Measurements from ENCODE around the gene ZNF473.

The ZNF473 gene

GRCh38 chr19:50003810-50004419 is 21.9 kb upstream of the ZNF473 start:
- peak; percentile 36 to 53 for DNase-seq

DNA sequence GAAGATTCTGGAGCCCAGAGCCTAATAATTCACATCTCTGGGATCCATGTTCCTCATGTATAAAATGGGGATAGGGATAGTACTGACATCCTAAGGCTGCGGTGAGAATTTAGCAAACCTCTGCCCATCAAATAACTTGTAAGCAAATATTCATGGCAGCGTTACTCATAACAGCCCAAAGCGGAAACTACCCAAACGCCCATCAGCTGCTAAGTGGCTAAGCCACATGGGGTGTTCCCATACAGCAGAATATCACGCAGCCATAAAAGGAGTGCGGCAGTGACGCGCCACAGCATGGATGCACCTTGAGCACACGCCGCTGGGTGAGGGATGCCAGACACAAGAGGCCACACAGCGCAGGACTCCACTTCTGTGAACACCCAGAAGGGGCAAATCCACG is 20.4 kb upstream of the ZNF473 start:
- no peak for DNase-seq

GRCh38 chr19:50007170-50007569 is 18.6 kb upstream of the ZNF473 start:
- DNase-seq, result no peak

GRCh38 chr19:50007947-50008346 is 17.9 kb upstream of the ZNF473 start:
- DNase-seq, result no peak

GRCh38 chr19:50008532-50008931 is 17.3 kb upstream of the ZNF473 start:
- DNase-seq, result no peak

DNA sequence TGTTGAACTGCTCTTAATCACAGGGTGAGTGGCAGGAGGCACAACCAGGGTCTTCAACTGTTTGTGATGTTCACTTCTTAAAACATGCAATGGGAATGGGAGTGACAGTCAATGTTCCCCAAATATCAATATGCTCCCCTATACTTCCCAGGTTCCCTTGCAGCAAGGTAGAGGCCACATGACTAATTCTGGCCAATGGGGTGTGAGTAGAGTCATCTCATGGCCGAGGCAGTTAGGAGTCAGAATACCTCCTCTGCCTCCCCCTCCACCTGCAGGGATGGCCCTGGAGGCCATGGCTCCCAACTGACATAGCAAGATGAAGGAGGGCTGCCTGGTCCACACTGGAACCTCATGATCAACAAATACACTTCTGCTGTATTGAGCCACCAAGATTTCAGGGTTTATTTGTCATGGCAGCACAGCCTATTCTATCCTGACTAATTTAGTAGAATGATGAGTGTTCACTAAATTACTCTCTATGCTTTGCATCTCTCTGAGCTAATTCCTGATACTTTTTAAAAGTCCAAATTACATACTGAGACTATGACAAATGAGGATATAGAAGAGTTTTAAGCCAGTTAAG is 9.5 kb upstream of the ZNF473 start:
- no peak for DNase-seq

DNA sequence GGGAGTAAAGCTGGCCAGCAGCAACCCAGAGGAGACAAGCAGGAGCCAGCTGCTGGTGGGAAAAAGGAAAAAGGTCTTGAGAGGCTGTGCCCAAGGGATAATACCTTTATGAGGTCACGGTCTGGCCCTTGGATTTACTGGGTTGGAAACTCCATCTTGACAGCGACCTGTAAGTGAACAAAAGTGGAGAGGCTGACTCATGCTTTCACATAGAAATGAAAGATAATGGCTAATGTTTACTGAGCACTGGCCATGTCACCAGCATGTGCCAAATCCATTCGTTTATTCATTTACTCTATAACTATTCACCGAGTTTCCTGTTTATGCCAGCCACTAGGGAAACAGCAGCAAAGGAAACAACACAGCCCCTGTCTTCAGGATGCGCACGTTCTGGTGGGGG is 5.3 kb upstream of the ZNF473 start:
- no peak for DNase-seq

DNA sequence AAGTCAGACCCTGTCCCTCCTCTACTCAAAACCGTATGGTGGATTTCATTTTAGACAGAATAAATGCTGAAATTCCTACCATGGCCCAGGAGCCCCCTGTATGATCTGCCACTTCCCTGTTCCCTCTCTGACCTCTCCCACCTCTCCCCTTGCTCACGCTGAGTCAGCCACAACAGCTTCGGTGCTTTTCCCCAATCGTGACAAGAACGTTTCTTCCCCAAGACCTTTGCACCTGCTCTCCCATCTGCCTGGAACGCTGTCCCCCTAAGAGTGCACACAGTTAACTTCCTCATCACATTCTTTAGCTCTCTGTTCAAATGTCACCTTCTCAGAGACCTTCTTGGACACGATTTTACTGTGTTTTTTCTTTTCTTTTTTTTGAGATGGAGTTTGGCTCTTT is 3.0 kb upstream of the ZNF473 start:
- DNase-seq, result no peak

GRCh38 chr19:50024719-50025021 is 1.1 kb upstream of the ZNF473 start:
- DNase-seq, result no peak

DNA sequence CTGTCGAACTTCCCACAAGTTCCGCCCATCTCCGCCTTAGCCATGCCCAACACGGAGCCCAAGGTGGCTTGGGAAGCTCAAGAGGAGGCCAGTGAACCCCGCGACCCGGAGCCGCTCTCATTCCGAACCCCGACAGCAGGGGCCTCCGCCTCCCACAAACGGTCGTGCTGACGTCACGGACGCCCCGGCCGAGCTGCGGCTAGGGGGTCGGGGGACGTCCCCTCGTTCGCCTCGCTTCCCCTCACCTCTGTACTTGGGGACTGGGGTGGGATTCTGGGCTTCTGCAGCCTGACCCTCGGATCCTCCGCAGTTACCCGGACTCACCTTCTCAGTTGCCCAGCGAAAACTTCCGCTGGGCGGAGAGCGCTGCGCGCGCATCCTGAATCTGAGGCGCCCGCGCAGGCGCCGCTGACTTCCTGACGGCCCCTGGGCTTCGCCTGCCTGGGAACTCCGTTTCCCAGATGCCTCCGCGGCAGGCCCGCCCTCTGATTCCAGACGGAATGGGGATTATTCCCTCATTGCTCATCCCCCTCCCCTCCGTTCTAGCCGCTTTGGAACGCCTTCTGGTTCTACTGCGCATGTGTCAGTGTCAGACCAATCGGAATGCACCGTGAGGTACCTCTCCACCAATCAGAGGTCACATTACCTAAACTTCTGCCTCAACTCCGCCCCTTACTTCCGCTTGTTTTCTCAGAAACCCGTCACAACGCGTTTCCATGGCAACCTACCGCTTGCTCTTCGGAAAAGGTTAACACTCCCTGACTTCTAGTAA is 597 bp upstream of the ZNF473 start, which contains the start of gene VRK3:
Gene VRK3, minus strand, starts transcription at position 351 of the 772 bp plus-strand sequence. CDS start 9,210 bp downstream, outside the sequence.
- peak; percentile 99 to 100 for DNase-seq

DNA sequence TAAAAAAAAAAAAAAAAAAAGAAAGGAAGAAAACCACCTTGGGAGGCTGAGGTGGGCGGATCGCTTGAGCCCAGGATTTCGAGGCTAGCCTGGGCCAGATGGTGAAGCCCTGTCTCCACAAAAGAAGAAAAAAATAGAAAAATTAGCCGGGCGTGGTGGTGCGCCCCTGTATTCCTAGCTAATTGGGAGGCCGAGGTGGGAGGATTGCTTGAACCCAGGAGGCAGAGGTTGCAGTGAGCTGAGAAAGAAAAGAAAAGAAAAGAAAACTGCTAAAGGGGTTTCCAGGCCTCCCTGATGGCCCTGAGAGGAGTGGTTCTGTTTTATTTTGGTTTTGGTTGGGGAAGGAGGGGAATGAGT is 723 bp downstream of the ZNF473 start:
- no peak for DNase-seq

- peak in 1 of 2 donors; percentile 1 for DNase-seq
Measured at GRCh38 chr19:50030225-50030624, 4.4 kb downstream of the ZNF473 start.

GRCh38 chr19:50030937-50031336 is 5.1 kb downstream of the ZNF473 start:
- no peak for DNase-seq

DNA sequence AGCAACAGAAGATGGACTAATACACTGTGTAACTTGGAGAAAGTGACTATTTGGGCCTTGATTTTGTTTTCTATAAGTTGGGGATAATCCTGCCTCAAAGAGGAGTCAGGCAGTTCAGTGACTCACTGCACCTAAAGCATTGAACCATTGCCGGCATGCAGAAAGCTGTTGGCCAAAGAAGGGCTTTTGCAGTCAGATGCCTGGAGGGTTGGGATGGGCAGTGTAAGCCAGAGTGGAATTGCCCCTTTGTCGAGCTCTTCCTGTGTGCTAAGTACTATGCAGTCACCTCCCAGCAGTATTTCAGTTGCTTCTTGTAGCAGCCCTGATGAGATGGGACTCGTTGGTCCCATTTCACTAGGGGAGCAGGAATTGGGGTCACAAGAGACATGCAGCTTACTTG is 11.1 kb downstream of the ZNF473 start:
- no peak for DNase-seq

- no peak for DNase-seq
Measured at GRCh38 chr19:50039968-50040367, 14.2 kb downstream of the ZNF473 start.

GRCh38 chr19:50040967-50041366 is 15.2 kb downstream of the ZNF473 start:
- no peak for DNase-seq

DNA sequence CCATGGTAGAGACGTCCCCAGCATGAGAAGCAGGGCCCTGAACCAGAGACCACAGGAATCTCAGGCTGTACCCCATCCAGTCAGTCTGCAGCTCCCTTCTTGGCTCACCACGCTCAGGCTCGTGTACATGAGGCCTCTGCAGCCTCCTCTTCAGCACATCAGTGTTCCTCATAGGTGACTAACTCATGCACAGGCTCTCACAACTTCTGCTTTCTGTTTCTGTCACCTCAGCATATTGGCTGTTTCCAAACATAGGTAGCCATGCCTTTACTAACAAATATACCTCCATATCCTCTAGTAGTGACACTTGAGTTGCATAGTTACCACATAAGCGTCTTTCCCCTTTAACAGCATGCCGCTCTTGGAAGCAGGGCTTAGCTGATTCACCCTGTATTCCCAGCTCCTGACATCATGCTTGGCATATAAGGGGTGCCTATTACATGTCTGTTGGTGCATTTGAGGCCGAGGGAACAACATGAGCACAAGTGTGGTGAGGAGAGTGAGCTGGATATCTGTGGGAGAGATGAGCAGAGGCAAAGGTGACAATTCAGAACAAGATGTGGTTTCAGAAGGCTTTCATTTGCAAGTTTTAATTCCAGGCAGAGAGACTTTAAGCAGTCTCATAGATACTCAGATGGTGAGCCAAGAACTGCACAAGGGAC is 16.7 kb downstream of the ZNF473 start:
- DNase-seq, result no peak

DNA sequence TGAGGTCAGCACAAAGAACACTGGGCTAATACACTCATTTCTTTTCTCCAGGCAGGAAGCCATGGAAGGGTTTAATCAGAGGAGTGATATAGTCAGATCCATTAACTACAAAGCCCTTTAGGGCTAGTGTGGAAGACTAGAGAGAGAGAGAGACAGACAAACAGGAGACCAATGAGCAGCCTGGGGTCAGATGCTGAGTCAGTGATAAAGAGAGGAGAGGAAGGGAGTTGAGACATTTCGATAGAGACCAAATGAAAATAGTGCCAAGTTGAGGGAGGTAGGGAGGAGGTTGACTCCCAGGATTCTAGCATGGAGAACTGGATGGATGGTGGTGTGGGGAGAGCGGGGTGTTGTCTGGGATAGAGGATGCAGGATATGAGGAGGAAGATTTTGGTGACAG is 18.2 kb downstream of the ZNF473 start:
- no peak for DNase-seq

DNA sequence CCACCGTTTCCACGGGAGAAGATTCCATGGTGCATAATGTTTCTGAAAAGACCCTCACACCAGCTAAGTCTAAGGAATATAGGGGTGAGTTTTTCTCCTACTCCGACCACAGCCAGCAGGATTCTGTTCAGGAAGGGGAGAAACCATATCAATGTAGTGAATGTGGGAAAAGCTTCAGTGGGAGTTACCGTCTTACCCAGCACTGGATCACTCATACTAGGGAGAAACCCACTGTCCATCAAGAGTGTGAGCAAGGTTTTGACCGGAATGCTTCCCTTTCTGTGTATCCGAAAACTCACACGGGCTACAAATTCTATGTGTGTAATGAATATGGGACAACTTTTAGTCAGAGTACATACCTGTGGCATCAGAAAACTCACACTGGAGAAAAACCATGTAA is 19.1 kb downstream of the ZNF473 start:
- DNase-seq, result no peak

DNA sequence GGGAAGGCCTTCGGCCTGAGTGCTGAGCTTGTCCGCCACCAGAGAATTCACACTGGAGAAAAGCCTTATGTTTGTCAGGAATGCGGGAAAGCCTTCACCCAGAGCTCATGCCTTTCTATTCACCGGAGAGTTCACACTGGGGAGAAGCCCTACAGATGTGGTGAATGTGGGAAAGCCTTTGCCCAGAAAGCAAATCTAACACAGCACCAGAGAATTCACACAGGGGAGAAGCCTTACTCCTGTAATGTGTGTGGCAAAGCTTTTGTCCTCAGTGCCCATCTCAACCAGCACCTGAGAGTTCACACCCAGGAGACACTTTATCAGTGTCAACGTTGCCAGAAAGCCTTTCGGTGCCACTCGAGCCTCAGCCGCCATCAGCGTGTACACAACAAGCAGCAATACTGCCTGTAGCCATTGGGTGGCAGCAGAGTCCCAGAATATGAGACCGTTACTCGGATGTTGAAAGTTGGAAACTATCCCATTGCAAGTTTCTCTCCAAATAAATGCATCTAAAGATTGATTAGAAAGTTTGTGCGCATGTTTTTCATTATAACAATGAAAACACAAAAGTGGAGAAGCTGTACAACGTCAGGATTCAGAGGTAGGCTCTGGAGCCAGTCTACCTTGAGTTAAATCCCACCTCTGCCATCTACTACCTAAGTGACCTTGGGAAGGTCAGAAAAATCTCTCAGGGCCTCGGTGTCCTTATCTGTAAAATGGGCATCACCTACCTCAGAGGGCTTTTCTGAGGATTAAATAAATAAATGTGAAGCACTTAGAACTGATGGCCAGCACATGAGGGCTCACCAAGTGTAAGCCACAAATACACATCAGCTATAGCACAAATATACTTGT is 21.1 kb downstream of the ZNF473 start:
- DNase-seq, result peak; percentile 9 to 70

DNA sequence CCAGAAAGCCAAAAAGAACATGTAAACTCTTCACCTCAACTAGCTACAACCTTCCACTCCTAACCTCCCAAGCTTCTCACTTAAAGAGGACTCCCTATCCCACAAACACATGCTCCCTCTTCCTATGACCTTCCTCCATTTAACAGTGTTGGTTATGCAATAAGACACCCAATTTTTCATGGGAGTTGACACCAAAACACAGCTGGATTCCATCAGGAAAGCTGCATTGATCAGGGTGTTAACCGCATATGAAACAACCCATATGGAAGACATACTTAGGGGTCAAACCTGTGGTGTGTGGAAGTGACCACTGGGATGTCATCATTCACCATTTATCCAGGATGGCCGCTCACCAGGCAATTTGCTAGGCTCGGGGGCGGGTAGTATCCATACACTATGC is 21.9 kb downstream of the ZNF473 start:
- DNase-seq, result no peak

- peak; percentile 75 to 86 for DNase-seq
Measured at GRCh38 chr19:50050406-50051227, 24.8 kb downstream of the ZNF473 start.
